A673 (cell line): ENCODE data around the gene SMIM36. TPM values are rescaled to one million over a fixed set of nuclear protein-coding genes. Genes with fewer than 3 reads are reported as not detected.
"Not testable (repeated sequence)": the region's sequence is repeated elsewhere in the genome, so short reads cannot be mapped to it uniquely, and the experiment has no call there.

Experiments used
- BruUV-seq: library from RNA; stranded (reverse); fragments of 400-500 nt; replicated peaks from 2 replicates; lab custom pipeline; 2021; lab: Mats Ljungman, UMichigan
- CTCF ChIA-PET: fragments of 300-600 bp; sonication (Branson Sonifier 250); formaldehyde crosslinking; loops from one replicate; lab custom pipeline; 2022; ENCODE audit warnings: antibody characterized with exemption; lab: Charles Lee
- POLR2A ChIA-PET: fragments of 300-600 bp; sonication (Branson Sonifier 250); formaldehyde crosslinking; loops from one replicate; lab custom pipeline; 2022; ENCODE audit warnings: antibody characterized with exemption; ENCODE audit not compliant: low non-redundant PET; lab: Charles Lee
- DNase-seq: peaks from one replicate; pipeline ENCODE4 v3.0.0-alpha.2; 2015; ENCODE audit warnings: low spot score
- H3K27ac ChIP-seq: fragments of 200-600 bp; sonication (generic); 2 replicates; pipeline ENCODE4 v1.5.1; 2016; ENCODE audit warnings: mixed run types, low read depth, mild to moderate bottlenecking, mixed read lengths, antibody characterized with exemption, low read length; ENCODE audit not compliant: poor library complexity, severe bottlenecking
- H3K27me3 ChIP-seq: fragments of 200-600 bp; sonication (generic); replicated peaks from 2 replicates; pipeline ENCODE4 v1.6.1; 2017; ENCODE audit warnings: mixed run types, low read depth, mild to moderate bottlenecking, mixed read lengths, antibody characterized with exemption, low read length; ENCODE audit not compliant: insufficient read depth, poor library complexity
- H3K36me3 ChIP-seq: fragments of 200-600 bp; sonication (generic); 2 replicates; pipeline ENCODE4 v1.6.1; 2016; ENCODE audit warnings: mixed run types, mild to moderate bottlenecking, mixed read lengths, antibody characterized with exemption, low read length; ENCODE audit not compliant: insufficient read depth, poor library complexity, severe bottlenecking
- H3K4me1 ChIP-seq: fragments of 200-600 bp; sonication (generic); 2 replicates; pipeline ENCODE4 v1.6.1; 2017; ENCODE audit warnings: mixed run types, mild to moderate bottlenecking, mixed read lengths, antibody characterized with exemption, low read length; ENCODE audit not compliant: insufficient read depth, poor library complexity, severe bottlenecking
- H3K4me3 ChIP-seq: fragments of 200-600 bp; sonication (generic); 2 replicates; pipeline ENCODE4 v1.5.1; 2016; ENCODE audit warnings: low read depth, mixed run types, mild to moderate bottlenecking, mixed read lengths, low read length; ENCODE audit not compliant: poor library complexity, severe bottlenecking
- H3K9me3 ChIP-seq: fragments of 200-600 bp; sonication (generic); 2 replicates; pipeline ENCODE4 v1.6.1; 2016; ENCODE audit warnings: mixed run types, low read depth, mild to moderate bottlenecking, mixed read lengths, antibody characterized with exemption, low read length; ENCODE audit not compliant: poor library complexity, severe bottlenecking
- EZH2 ChIP-seq: fragments of 200-600 bp; sonication (generic); IDR thresholded peaks from 2 replicates; pipeline ENCODE4 v1.6.1; 2017; ENCODE audit warnings: borderline replicate concordance, low read depth, mild to moderate bottlenecking, mixed read lengths, antibody characterized with exemption, low read length; ENCODE audit not compliant: poor library complexity, severe bottlenecking
- intact Hi-C: fragments of 100-400 bp; cut with micrococcal nuclease; formaldehyde crosslinking; loops from one replicate; pipeline ENCODE4 v1.10.0; 2022; ENCODE audit not compliant: unreplicated experiment
- total RNA-seq: library from RNA; stranded (reverse); gene quantifications from 2 replicates; pipeline ENCODE4 v1.2.3, GENCODE V29; 2021
- TF ChIP-seq, protein P1 (sequence below): fragments of 300-800, 200-600 bp; sonication (generic); conservative IDR thresholded peaks from 2 replicates; pipeline ENCODE4 v1.5.1; 2017; ENCODE audit warnings: low read depth, mild to moderate bottlenecking, antibody characterized with exemption, low read length, moderate library complexity, mixed read lengths

SMIM36 gene
- total RNA-seq, 1 experiment from 2014 or later, result not detected

GRCh38 chr17:55433629-55434422 is 77.4 kb downstream of the SMIM36 start:
- CTCF ChIA-PET, result no interaction called here
- Histone ChIP-seq H3K27me3 (no peaks in the 10 kb centered on the region), H3K36me3 (no peaks in the 10 kb centered on the region), H3K27ac (no peak overlapping the region), H3K4me1 (peaks cover 17% of the 10 kb centered on the region), H3K9me3 (no peaks in the 10 kb centered on the region), H3K4me3 (no peak overlapping the region)
- DNase-seq, result no peak
- POLR2A ChIA-PET, result no interaction called here
- TF ChIP-seq, protein P1, sequence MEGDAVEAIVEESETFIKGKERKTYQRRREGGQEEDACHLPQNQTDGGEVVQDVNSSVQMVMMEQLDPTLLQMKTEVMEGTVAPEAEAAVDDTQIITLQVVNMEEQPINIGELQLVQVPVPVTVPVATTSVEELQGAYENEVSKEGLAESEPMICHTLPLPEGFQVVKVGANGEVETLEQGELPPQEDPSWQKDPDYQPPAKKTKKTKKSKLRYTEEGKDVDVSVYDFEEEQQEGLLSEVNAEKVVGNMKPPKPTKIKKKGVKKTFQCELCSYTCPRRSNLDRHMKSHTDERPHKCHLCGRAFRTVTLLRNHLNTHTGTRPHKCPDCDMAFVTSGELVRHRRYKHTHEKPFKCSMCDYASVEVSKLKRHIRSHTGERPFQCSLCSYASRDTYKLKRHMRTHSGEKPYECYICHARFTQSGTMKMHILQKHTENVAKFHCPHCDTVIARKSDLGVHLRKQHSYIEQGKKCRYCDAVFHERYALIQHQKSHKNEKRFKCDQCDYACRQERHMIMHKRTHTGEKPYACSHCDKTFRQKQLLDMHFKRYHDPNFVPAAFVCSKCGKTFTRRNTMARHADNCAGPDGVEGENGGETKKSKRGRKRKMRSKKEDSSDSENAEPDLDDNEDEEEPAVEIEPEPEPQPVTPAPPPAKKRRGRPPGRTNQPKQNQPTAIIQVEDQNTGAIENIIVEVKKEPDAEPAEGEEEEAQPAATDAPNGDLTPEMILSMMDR, result no peak
- no peak for TF ChIP-seq EZH2
- no TSS peak for BruUV-seq
- intact Hi-C loops, result no loop called here

DNA sequence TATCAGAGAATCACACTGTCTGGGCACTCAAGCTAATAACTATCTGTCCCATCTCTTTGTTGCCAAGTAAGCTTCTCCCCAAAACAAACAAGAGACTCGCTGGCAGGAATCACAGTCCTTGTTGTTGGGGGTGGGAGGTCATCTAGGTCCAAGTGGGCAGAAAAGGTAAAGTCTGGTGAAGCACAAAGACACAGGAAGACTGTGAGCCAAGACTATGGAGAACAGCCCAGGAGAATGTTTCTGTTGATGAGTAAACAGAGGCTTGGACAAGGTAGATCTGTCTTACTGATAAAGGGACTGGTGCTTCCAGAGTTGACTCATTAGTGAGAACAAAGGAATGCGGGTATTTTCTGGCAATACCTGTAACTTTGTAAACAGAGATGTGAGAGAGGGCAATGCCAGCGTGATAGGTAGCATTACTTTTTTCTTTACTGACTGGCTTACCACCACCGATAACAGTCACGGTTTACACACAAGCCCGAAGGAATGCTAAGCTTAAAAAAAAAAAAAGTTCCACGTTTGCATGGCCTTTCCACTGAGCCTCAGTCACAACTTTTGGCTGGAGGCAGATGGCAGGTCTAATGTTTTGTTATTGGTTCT is 78.1 kb downstream of the SMIM36 start:
- intact Hi-C loops, result no loop called here
- ChIA-PET POLR2A (no interaction called here), CTCF (no interaction called here)
- DNase-seq, result no peak
- Histone ChIP-seq H3K9me3 (no peaks in the 10 kb centered on the region), H3K27me3 (no peaks in the 10 kb centered on the region), H3K27ac (no peak overlapping the region), H3K4me1 (peaks cover 17% of the 10 kb centered on the region), H3K36me3 (no peaks in the 10 kb centered on the region), H3K4me3 (no peak overlapping the region)
- no TSS peak for BruUV-seq
- TF ChIP-seq EZH2, result no peak
- TF ChIP-seq, protein P1, result no peak

DNA sequence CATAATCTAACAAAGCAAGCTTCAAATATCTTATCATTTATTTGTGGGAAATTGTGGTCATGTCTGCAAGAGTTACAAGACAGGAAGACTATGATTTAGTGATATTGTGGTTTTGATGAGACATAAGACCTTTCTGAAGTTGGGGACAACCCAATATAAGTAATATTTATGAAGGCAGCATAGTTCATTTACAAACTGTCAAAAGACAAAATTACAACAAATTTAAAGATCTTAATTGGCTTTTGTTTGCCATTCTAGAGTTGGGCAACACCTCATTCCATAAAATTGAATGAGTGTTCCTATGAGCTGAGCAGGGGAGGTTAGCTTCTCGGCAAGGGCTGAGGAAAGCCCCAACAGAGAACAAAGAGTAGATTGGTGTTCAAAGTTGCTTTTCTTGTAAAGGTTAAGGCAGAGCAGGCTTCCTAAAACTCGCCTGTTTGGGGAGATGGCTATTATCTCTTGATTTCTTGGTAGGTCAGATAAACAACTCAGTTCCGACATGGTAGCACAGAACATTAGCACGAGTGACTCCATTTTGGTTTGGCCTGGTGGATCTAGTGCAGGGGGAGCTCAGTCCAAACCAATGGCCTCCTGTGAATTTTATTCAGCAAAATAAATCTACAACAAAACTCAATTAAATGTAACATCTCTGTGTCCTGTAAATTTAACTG is 78.8 kb downstream of the SMIM36 start:
- CTCF ChIA-PET, result no interaction called here
- no peak for DNase-seq
- H3K27ac ChIP-seq, result no peak overlapping the region

DNA sequence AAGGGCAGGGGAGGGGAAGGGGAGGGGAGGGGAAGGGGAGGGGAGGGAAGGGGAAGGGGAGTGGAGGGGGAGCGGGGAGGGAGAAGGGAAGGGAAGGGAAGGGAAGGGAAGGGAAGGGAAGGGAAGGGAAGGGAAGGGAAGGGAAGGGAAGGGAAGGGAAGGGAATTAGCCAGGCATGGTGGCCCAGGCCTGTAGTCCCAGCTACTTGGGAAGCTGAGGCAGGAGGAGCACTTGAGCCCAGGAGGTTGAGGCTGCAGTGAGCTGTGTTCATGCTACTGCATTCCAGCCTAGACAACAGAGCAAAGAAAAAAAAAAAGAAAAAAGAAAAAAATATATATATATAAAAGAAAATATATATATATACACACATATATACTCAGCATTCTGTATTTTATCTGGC is 79.3 kb downstream of the SMIM36 start:
- H3K9me3 ChIP-seq, POLR2A ChIA-PET, H3K36me3 ChIP-seq, DNase-seq, H3K27me3 ChIP-seq, BruUV-seq, H3K27ac ChIP-seq, intact Hi-C loops, CTCF ChIA-PET, H3K4me3 ChIP-seq, H3K4me1 ChIP-seq: not testable (repeated sequence)

More for the DNA sequence above, 78.8 kb downstream of the SMIM36 start:
- H3K27me3 ChIP-seq, result no peaks in the 10 kb centered on the region
- no peaks in the 10 kb centered on the region for H3K36me3 ChIP-seq
- BruUV-seq, result no TSS peak
- peaks cover 15% of the 10 kb centered on the region for H3K4me1 ChIP-seq
- no peak overlapping the region for H3K4me3 ChIP-seq
- intact Hi-C loops, result no loop called here
- H3K9me3 ChIP-seq, result no peaks in the 10 kb centered on the region
- POLR2A ChIA-PET, result no interaction called here
- no peak for TF ChIP-seq EZH2
- TF ChIP-seq, protein P1, result no peak
